NCI-H2196 (cell line): ENCODE measurements around the gene COMT.

Experiments
- DNase-seq: peaks from one replicate; lab custom pipeline; 2025; ENCODE audit not compliant: unreplicated experiment; lab: John Stamatoyannopoulos, UW

COMT gene

GRCh38 chr22:19981171-19981960, 39.8 kb downstream of the COMT start:
- no peak for DNase-seq

GRCh38 chr22:19981961-19982920, 40.7 kb downstream of the COMT start:
- no peak for DNase-seq

GRCh38 chr22:19982991-19983578, 41.5 kb downstream of the COMT start:
- DNase-seq = no peak

GRCh38 chr22:19983741-19984140, 42.2 kb downstream of the COMT start:
- no peak for DNase-seq

- peak; percentile 26 for DNase-seq
Observed at GRCh38 chr22:19984201-19984753, 42.7 kb downstream of the COMT start.

- no peak for DNase-seq
Observed at GRCh38 chr22:19984851-19985811, 43.6 kb downstream of the COMT start.

GRCh38 chr22:19986011-19986409, 44.4 kb downstream of the COMT start:
- no peak for DNase-seq

- peak; percentile 56 for DNase-seq
Observed at GRCh38 chr22:19986410-19987341, 45.1 kb downstream of the COMT start.

GRCh38 chr22:19987394-19988306, 46.1 kb downstream of the COMT start:
- no peak for DNase-seq

- DNase-seq = no peak
Observed at GRCh38 chr22:19988331-19988808, 46.8 kb downstream of the COMT start.

- no peak for DNase-seq
Observed at GRCh38 chr22:19988965-19989724, 47.6 kb downstream of the COMT start.

GRCh38 chr22:19989725-19990067, 48.1 kb downstream of the COMT start:
- DNase-seq = no peak

- no peak for DNase-seq
Observed at GRCh38 chr22:19990188-19990587, 48.6 kb downstream of the COMT start.

GRCh38 chr22:19990609-19991394, 49.2 kb downstream of the COMT start:
- no peak for DNase-seq

- DNase-seq = no peak
Observed at GRCh38 chr22:19991395-19991644, 49.7 kb downstream of the COMT start.

- no peak for DNase-seq
Observed at GRCh38 chr22:19991645-19992451, 50.3 kb downstream of the COMT start.
